ACHN (cell line): ENCODE data around the gene CLN5.
"Not testable (repeated sequence)": the region's sequence is repeated elsewhere in the genome, so short reads cannot be mapped to it uniquely, and the experiment has no call there.

Experiments
- DNase-seq: peaks from one replicate; pipeline ENCODE4 v3.0.0-alpha.2; 2015
- in situ Hi-C: cut with HindIII; loops from 2 replicates; pipeline ENCODE4 v1.10.0; 2017; ENCODE audit warnings: low sequenced_read_pairs, low pct_ligation_motif_present, low pct_unique_long_range_greater_than_20kb

The CLN5 gene

DNA sequence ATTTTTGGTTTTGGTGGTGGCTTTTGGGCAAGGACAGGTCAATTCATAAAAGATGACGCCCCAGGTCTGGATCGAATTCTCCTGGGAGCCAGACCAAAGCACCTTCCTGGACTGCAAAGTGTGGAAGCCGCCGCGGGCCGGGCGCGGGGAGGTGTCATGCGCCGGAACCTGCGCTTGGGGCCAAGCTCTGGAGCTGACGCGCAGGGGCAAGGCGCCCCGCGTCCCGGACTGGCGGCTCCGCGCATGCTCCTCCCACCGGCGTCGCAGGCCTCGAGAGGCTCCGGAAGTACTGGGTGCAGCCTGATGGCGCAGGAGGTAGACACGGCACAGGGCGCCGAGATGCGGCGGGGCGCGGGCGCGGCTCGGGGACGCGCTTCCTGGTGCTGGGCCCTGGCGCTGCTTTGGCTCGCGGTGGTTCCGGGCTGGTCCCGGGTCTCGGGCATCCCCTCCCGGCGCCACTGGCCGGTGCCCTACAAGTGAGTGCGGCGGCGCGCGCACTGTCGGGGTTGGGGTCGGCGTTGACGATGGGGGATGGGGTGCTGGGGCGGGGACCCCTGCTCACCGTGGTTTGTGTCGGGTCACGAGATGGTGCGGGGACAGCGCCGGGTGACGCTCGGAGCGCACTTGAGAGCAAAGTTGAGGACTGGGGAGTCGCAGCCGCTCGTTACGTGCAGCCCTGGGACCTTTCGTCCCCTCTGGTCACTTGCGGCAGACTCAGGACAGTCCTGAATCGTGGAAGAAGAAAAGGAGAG is at the start of gene CLN5:
Gene CLN5, plus strand, starts transcription at position 286 of the 752 bp plus-strand sequence. Its CDS starts 18 bp downstream, at position 304.
- in situ Hi-C loops = no loop called here
- peak; percentile 91 for DNase-seq

GRCh38 chr13:76942363-76942762 is 49.5 kb upstream of the CLN5 start:
- in situ Hi-C loops = no loop called here
- DNase-seq = no peak

GRCh38 chr13:76943646-76944045 is 48.2 kb upstream of the CLN5 start:
- in situ Hi-C loops = no loop called here

DNA sequence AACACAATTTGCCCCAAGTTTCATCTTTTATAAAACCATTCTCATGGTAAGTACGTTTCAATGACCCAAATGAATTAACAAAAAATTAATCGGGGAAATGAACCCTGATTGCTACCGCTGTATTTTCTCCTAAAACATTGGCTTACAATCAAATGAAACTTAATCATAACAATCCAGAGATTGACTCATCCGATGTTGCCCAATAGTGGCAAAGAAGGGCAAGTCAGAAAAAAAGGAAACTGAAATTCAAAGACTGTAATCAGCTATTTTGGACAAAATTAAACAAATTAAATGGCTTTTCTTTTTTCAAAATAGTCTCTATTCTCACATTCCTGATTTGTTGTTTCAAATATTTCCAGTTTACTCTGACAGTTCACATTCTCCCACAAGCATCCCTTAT is 47.4 kb upstream of the CLN5 start:
- in situ Hi-C loops = no loop called here
- no peak for DNase-seq

More at GRCh38 chr13:76943646-76944045, 48.2 kb upstream of the CLN5 start:
- DNase-seq = no peak

DNA sequence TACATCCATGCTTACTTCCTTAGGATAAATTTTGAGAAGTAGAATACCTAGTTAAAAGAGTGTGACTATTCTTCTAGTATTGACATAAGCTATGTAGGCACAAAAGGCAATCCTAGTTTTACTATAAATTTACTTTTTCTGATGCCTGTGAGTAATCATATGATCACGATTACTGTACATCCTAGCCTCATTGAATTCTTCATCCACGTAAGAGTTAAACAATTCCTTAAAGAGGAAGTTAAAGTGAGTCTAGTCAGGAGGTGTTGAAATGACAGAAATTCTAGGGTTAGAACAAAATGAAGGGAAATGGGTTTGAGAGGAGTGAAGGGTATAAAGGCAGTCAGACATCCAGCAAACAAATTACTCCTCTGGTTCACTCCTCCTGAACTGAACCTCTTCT is 43.7 kb upstream of the CLN5 start, which contains the start of gene ACOD1:
Gene ACOD1, plus strand, starts transcription at position 363 of the 400 bp plus-strand sequence. CDS start 48 bp downstream, outside the sequence.
- in situ Hi-C loops = no loop called here
- DNase-seq = no peak

DNA sequence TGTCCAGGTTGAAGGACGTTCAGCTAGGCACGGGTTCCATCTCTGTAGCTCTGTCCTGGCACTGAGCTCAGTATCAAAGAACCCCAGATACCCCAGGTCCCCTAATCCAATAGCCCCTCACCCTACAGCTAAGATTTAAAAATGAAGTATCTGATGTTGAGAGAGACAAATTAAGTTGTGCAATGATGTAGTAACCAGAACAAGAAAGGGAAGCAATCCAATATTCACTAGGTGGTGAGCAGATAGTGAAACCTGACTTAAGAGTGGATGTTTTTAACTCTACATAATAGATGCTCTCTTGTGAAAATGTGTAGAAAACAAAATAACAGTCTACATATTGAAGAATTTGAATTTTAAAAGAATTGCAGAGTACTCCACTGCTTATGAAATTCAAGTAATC is 41.8 kb upstream of the CLN5 start:
- no peak for DNase-seq
- in situ Hi-C loops = no loop called here

DNA sequence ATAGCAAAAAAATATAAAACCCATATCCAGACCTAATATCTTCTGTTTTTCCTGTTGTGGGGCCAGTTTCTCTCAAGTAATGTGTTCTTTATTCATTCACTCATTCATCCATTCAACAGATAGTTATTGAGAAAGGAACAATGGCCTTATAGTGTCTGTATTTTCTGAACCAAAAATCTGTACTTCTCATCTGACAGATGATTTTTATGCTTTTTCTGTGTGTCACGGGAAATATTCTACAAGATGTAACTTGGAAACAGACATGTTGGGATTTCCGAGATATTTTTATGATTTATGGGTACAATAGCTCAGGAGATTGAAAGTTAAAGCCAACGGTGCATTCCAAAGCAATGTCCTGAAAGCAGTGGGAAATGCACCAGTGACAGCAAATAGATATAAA is 37.9 kb upstream of the CLN5 start:
- in situ Hi-C loops = no loop called here
- no peak for DNase-seq

- DNase-seq = no peak
These were observed 37.3 kb upstream of the CLN5 start for GRCh38 chr13:76954538-76954937.

DNA sequence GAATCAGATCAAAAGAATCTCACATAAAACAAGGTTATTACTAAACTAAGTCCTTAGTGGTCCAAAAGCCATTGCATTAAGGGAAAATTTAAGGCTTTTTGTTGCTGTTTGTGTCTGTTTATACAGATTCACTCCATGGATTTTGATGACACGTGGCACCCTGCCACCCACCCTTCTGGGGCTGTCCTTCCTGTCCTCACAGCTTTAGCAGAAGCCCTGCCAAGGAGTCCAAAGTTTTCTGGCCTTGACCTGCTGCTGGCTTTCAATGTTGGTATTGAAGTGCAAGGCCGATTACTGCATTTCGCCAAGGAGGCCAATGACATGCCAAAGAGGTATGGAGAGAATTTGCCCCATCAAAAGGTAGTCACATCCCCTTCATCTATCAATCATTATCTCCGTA is 36.7 kb upstream of the CLN5 start:
- in situ Hi-C loops = no loop called here
- DNase-seq = no peak

More at GRCh38 chr13:76954538-76954937, 37.3 kb upstream of the CLN5 start:
- in situ Hi-C loops = no loop called here

DNA sequence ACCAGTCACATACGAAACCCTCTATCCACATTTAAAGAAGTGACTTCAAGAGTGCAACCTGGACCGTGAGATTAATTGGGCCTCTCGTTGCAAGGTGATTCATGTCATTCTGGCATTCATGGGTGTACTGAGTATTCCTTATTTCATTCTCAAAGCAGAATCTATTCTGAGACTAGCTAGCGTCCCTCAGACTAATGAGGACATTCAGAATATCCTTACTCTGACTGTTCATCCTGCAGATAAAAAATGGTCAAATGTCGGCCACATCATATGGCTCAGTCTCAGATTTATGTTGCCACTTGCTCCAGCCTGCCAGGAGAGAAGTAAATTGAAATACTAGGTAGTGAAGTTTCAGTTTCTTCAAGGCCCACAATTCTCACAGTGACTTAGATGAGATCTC is 36.2 kb upstream of the CLN5 start:
- no peak for DNase-seq
- in situ Hi-C loops = no loop called here

DNA sequence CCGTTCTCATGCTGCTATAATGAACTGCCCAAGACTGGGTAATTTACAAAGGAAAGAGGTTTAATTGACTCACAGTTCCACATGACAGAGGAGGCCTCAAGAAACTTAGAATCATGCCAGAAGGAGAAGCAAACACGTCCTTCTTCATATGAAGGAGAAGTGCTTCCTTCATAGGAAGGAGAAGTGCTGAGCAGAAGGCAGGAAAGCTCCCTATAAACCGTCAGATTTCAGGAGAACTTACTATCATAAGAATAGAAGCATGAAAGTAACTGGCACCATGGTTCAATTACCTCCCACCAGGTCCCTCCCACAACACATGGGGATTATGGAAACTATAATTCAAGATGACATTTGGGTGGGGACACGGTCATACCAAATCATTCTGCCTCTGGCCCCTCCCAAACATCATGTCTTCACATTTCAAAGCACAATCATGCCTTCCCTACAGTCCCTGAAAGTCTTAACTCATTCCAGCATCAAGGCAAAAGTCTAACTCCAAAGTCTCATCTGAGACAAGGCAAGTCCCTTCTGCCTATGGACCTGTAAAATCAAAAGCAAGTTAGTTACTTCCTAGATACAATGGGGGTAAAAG is 32.9 kb upstream of the CLN5 start:
- in situ Hi-C loops = no loop called here
- no peak for DNase-seq

GRCh38 chr13:76959734-76960133 is 32.1 kb upstream of the CLN5 start:
- in situ Hi-C loops, DNase-seq: not testable (repeated sequence)

- in situ Hi-C loops = no loop called here
- no peak for DNase-seq
These were observed 26.0 kb upstream of the CLN5 start for GRCh38 chr13:76965759-76966421.

- in situ Hi-C loops = no loop called here
- no peak for DNase-seq
These were observed 24.9 kb upstream of the CLN5 start for GRCh38 chr13:76967031-76967430.

GRCh38 chr13:76968041-76968440 is 23.8 kb upstream of the CLN5 start:
- in situ Hi-C loops = no loop called here
- no peak for DNase-seq

GRCh38 chr13:76969488-76970365 is 22.2 kb upstream of the CLN5 start:
- DNase-seq = no peak
- in situ Hi-C loops = no loop called here

DNA sequence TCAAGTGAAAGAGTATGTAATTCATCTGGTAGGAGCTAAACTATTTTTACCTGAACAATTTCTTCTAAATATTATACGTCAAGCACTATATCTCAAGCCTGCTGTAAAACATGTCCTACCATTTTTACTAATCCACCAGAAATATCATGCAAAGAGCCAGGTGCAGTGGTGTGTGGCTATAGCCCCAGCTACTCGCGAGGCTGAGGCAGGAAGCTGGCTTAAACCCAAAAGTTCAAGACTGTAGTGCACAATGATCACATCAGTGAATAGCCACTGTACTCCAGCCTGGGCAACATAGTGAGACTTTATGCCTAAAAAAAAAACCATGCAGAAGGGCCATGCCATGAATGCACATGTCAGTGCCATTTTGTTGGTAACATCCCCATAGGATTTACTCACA is 20.7 kb upstream of the CLN5 start:
- DNase-seq = no peak
- in situ Hi-C loops = no loop called here

DNA sequence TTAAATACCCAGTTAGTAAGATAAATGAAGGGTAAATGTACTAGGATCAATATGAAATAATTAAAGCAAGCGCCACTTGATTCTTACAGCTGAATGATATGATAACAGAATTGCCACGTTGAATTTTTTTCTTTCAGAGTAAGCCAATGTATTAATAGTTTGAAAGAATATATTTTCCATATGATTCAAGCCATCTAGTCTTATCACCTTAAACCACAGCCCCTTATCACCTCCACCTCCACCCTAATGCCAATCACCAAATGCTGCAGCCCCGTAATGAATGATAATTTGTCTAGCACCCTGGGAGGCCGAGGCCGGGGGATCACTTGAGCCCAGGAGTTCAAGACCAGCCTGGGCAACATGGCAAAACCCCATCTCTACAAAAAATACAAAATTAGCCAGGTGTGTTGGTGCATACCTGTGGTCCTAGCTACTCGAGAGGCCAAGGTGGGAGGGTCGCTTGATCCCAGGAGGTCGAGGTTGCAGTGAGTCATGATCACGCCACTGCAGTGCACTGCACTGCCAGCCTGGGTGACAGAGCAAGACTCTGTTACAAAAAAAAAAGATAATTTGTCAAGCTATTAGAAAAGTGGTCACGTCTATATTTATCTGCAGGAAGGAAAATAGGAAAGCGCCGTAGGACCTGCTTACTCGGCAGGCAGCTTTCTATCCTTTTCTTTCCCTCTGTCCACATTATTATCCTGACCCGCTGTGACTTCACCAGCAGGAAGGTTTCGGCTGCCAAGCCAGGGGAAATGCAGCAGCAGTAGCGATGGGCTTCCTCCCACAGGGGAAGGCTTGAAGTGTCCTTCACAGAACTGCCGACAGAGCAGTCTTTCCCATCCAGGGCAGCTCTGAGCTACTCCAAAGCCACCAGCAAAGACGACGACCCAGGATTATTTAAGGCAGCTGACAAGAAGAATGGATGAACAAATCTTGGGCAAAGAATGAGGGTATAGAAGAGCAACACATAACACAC is 19.7 kb upstream of the CLN5 start:
- DNase-seq = no peak
- in situ Hi-C loops = no loop called here
